Activated CD4-positive, alpha-beta T cell treated with anti-CD3 and anti-CD28 coated beads, Interleukin-2, amount 10 ng/mL, durations not matched to agents 24 days and 14 days (primary cell): ENCODE measurements around the gene FSTL4. TPM values are rescaled to one million over a fixed set of nuclear protein-coding genes. Genes with fewer than 3 reads are reported as not detected.
A peak's percentile ranks its signal among the peaks of the same experiment; 100 is the strongest.
"Not testable (repeated sequence)": the region's sequence is repeated elsewhere in the genome, so short reads cannot be mapped to it uniquely, and the experiment has no call there.

Source experiments
- DNase-seq: peaks from one replicate; pipeline ENCODE4 v3.0.0; 2022
- H3K27ac Mint-ChIP-seq: one replicate; pipeline ENCODE4 v1.8.0; 2022; ENCODE audit warnings: mild to moderate bottlenecking, mixed read lengths
- H3K27me3 Mint-ChIP-seq: one replicate; pipeline ENCODE4 v1.8.0; 2022; ENCODE audit warnings: mixed read lengths
- H3K36me3 Mint-ChIP-seq: one replicate; pipeline ENCODE4 v1.8.0; 2022; ENCODE audit warnings: low read depth, mild to moderate bottlenecking, mixed read lengths
- H3K4me1 Mint-ChIP-seq: one replicate; pipeline ENCODE4 v1.8.0; 2021; ENCODE audit warnings: mixed read lengths
- H3K4me3 Mint-ChIP-seq: one replicate; pipeline ENCODE4 v1.8.0; 2022; ENCODE audit warnings: mild to moderate bottlenecking, moderate library complexity, mixed read lengths
- H3K9me3 Mint-ChIP-seq: one replicate; pipeline ENCODE4 v1.8.0; 2021; ENCODE audit warnings: mixed read lengths
- intact Hi-C: fragments of 100-400 bp; cut with micrococcal nuclease; formaldehyde crosslinking; loops from one replicate; pipeline ENCODE4 v1.15.1; 2023
- total RNA-seq: library from RNA; stranded (reverse); gene quantifications from 2 replicates; pipeline ENCODE4 v1.2.3, GENCODE V29; 2022

FSTL4 gene
- total RNA-seq, 1 donor from 2014 or later = 0.42 TPM

DNA sequence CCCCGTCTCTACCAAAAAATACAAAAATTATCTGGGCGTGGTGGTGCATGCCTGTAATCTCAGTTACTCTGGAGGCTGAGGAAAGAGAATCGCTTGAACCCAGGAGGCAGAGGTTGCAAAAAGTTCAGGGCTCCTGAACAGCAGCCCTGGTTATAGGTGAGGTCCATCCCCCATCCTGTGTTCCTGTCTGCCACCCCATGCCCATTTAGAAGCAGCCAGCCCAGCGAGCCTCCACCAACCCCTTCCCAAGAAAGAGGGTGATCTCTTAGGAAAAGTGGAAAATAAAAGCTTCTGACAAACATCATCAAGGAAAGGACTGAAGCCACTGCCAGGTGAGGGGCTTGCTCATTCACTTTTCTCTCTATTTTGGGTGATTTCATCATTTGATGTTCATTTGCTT is 55.8 kb downstream of the FSTL4 start:
- Mint-ChIP-seq H3K4me3 (no peak overlapping the region), H3K27me3 (peaks cover 16% of the 10 kb centered on the region), H3K27ac (no peak overlapping the region), H3K4me1 (peaks cover 3% of the 10 kb centered on the region), H3K9me3 (no peaks in the 10 kb centered on the region), H3K36me3 (no peaks in the 10 kb centered on the region)
- intact Hi-C loops = loop anchor here (10.0 kb wide), 1 partner anchor 442 kb away; no protein-coding TSS in a partner anchor
- no peak for DNase-seq

DNA sequence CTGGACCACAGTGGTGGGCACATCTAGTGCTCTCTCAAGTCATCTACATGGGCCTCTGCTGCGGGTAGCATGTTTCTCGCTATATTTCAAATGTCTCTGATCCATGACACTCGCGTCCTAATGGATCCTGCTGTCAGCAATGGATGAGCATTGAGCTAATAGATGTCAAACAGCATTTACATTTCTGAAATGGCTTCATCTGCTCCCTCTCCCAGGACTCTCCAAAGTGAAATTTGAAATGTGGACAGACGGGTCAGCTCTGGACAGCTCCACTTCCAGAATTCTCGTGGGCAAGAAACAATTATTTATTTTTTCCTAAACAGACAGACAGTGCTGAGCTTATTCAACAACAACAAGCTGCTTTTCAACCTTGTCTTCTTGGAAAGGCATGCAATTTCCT is 58.1 kb downstream of the FSTL4 start:
- no peak overlapping the region for H3K27ac Mint-ChIP-seq
- H3K27me3 Mint-ChIP-seq = peaks cover 26% of the 10 kb centered on the region
- H3K4me1 Mint-ChIP-seq = peaks cover 3% of the 10 kb centered on the region
- no peaks in the 10 kb centered on the region for H3K9me3 Mint-ChIP-seq
- H3K36me3 Mint-ChIP-seq = no peaks in the 10 kb centered on the region
- DNase-seq = no peak
- intact Hi-C loops = loop anchor here (10.0 kb wide), 1 partner anchor 439 kb away; no protein-coding TSS in a partner anchor
- no peak overlapping the region for H3K4me3 Mint-ChIP-seq

DNA sequence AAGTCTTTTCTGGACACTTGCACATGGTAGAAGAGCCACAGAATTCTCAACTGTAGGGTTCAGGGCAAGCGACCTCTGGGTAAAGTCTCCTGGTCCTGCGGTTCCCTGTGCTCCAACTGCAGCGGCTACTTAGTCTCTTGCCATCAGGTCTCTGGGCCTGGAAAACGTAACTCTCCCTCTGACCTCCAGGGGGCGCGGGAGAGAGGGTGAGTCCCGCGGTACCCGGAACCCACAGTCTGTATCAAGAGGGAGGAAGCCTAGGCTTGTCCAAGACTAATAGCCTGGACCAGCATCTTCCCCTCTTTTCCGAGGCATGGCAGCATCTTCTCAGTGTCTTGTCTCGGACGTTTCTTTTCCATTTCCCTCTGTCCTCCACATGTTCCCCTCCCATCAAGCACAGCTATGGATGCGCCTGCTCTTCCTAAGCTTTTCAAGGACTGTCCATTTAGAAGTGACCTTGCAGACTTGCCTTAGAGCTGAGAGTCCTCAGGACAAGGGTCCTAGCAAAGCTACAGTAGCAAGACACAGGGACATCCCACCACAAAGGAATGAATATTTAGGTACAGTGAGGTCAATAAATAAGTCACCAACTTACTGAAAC is 59.3 kb downstream of the FSTL4 start:
- H3K4me3 Mint-ChIP-seq = no peak overlapping the region
- intact Hi-C loops = loop anchor here (1.0 to 10.0 kb wide), 3 partner anchors 316 to 438 kb away; no protein-coding TSS in a partner anchor
- H3K4me1 Mint-ChIP-seq = peaks cover 3% of the 10 kb centered on the region
- H3K27me3 Mint-ChIP-seq = peaks cover 26% of the 10 kb centered on the region
- H3K27ac Mint-ChIP-seq = no peak overlapping the region
- no peaks in the 10 kb centered on the region for H3K36me3 Mint-ChIP-seq
- DNase-seq = peak; percentile 87
- no peaks in the 10 kb centered on the region for H3K9me3 Mint-ChIP-seq

DNA sequence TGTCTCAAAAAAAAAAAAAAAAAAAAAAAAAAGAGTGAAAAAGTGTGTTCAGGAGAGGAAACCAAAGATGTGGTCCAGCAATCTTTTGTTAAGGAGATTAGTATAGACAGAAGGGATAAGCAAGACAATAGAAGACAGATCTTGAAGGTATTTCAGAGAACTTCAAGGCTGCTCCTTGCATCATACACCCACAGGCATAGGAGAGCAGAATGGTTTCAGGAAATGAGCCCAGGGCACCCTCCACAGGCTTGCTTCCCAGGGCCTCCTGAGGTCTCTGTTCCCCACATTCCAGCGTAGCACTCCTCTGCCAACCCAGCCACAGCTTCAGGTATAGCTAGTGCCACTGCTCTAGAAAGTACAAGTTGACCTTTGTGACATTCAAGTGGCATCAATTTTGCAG is 65.8 kb downstream of the FSTL4 start:
- Mint-ChIP-seq H3K27me3 (peaks cover 36% of the 10 kb centered on the region), H3K9me3 (no peaks in the 10 kb centered on the region), H3K27ac (no peak overlapping the region), H3K4me1 (no peaks in the 10 kb centered on the region), H3K4me3 (no peak overlapping the region), H3K36me3 (no peaks in the 10 kb centered on the region)
- no peak for DNase-seq
- intact Hi-C loops = no loop called here

DNA sequence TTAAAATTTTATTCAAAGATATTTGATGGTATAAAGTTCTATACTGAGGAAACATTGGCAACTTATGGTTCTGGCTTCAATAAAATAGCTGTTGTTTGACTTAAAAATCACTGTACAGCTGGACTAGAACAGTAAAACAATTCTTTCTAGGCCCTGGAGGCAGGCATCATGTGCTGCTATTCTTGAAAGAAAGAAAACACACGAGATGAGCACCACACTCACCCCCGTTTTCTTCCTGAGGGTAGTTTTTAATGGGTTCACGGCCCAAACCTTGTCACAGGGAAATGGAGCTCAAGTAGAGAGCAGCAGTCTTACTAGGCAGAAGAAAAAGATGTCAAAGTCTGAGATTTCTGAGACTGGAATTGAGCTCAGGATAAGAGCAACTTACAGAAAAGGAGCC is 68.0 kb downstream of the FSTL4 start:
- H3K27ac Mint-ChIP-seq = no peak overlapping the region
- H3K4me3 Mint-ChIP-seq = no peak overlapping the region
- no peaks in the 10 kb centered on the region for H3K9me3 Mint-ChIP-seq
- H3K4me1 Mint-ChIP-seq = no peaks in the 10 kb centered on the region
- no peak for DNase-seq
- peaks cover 38% of the 10 kb centered on the region for H3K27me3 Mint-ChIP-seq
- intact Hi-C loops = no loop called here
- no peaks in the 10 kb centered on the region for H3K36me3 Mint-ChIP-seq

DNA sequence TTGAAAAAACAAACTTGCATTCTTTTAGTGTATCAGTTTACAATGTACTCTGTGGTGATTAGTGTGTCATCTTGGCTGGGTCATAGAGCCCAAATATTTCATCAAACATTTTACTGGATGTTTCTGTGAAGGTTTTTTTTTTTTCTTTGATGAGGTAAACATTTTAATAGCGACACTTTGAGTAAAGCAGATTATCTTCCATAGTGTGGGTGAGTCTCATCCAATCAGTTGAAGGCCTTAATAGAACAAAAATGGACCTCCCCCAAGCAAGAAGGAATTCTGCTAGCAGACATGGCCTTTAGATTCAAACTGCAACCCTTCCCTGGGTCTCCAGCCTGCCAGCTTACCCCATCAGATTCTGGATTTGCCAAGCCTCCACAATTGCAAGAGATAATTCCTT is 72.5 kb downstream of the FSTL4 start:
- Mint-ChIP-seq H3K27me3 (peaks cover 46% of the 10 kb centered on the region), H3K4me3 (no peak overlapping the region), H3K9me3 (no peaks in the 10 kb centered on the region), H3K36me3 (no peaks in the 10 kb centered on the region), H3K4me1 (no peaks in the 10 kb centered on the region), H3K27ac (no peak overlapping the region)
- DNase-seq = no peak
- intact Hi-C loops = no loop called here

DNA sequence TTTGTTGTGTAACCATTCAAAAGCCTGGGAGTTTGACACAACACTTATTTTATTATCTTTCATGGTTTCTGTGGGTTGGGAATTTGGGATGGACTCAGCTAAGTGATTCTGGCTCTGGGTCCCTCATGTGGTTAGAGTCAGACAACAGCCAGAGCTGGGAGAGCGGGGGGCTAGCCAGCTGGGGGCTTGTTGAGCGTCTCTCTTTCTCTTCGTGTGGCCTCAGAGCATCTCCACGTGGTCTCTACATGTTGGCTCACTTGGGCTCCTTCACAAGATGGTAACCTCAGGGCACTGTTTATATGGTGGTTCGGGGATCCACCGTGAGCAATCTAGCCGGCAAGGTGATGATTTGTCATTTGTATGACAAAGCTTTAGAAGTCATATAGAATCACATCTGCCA is 73.6 kb downstream of the FSTL4 start:
- H3K4me1 Mint-ChIP-seq = no peaks in the 10 kb centered on the region

DNA sequence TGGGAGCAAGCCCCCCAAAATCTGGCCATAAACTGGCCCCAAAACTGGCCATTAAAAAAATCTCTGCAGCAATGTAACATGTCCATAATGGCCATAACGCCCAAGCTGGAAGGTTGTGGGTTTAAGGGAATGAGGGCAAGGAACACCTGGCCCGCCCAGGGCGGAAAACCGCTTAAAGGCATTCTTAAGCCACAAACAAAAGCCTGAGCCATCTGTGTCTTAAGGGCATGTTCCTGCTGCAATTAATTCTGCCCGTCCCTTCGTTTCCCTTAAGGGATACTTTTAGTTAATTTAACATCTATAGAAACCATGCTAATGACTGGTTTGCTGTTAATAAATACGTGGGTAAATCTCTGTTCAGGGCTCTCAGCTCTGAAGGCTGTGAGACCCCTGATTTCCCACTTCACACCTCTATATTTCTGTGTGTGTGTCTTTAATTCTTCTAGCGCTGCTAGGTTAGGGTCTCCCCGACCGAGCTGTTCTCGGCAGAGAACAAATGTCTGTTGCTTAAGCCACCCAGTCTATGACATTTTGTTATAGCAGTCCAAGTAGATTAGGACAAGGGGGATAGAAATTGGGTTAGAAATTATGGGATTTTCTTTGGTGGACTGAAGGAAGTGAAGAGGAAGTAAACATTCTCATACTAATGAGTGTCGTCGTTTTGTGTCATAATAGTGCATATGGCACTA is 77.0 kb downstream of the FSTL4 start:
- intact Hi-C loops, H3K36me3 Mint-ChIP-seq, H3K4me3 Mint-ChIP-seq, DNase-seq, H3K27ac Mint-ChIP-seq, H3K4me1 Mint-ChIP-seq, H3K9me3 Mint-ChIP-seq: not testable (repeated sequence)
- H3K27me3 Mint-ChIP-seq = peaks cover 31% of the 10 kb centered on the region

More for the DNA sequence above, 73.6 kb downstream of the FSTL4 start:
- Mint-ChIP-seq H3K27me3 (peaks cover 48% of the 10 kb centered on the region), H3K9me3 (no peaks in the 10 kb centered on the region), H3K27ac (no peak overlapping the region), H3K36me3 (no peaks in the 10 kb centered on the region), H3K4me3 (no peak overlapping the region)
- no peak for DNase-seq
- intact Hi-C loops = no loop called here

DNA sequence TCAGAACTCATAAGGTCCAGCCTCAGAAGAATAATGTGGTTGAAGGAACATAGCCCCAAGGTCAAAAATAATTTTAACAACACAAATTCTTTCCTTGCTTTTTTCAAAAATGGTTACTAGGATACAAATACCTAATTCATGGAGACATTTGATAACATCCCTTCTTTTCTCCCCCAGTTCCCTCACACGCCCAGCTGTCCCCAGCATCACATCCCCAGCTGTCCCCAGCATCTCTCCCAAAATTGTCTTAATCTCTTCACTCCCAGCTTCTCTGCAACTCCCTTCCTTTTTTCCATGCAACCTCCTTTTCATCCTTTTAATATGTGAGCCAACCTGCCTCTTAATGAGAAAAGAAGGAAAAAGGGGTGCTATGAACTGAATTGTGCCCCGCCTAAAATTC is 77.8 kb downstream of the FSTL4 start:
- intact Hi-C loops = no loop called here
- DNase-seq = no peak
- Mint-ChIP-seq H3K36me3 (no peaks in the 10 kb centered on the region), H3K27ac (no peak overlapping the region), H3K27me3 (peaks cover 24% of the 10 kb centered on the region), H3K4me3 (no peak overlapping the region), H3K9me3 (no peaks in the 10 kb centered on the region), H3K4me1 (no peaks in the 10 kb centered on the region)

DNA sequence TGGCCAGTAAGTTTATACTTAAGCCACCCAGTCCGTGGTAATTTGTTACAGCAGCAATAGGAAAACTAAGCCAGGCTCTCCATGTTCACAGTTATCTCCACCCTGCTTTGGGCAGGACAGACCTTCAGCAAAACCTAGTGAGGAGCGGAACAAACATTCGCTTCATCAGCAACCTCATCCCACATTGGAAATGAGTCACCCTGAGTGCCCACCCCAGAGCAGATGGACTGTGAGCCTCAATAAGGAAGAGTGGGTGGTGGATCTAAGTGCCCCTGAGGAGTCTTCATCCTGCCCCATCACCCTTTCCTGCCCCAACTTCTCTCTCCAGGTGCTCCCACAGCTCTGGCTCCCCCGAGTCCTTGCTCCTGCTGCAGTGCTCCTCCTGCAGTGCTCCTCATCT is 78.8 kb downstream of the FSTL4 start:
- intact Hi-C loops = no loop called here
- H3K36me3 Mint-ChIP-seq = no peaks in the 10 kb centered on the region
- no peaks in the 10 kb centered on the region for H3K4me1 Mint-ChIP-seq
- H3K27me3 Mint-ChIP-seq = peaks cover 13% of the 10 kb centered on the region
- H3K27ac Mint-ChIP-seq = no peak overlapping the region
- no peak for DNase-seq
- H3K9me3 Mint-ChIP-seq = no peaks in the 10 kb centered on the region
- H3K4me3 Mint-ChIP-seq = no peak overlapping the region

DNA sequence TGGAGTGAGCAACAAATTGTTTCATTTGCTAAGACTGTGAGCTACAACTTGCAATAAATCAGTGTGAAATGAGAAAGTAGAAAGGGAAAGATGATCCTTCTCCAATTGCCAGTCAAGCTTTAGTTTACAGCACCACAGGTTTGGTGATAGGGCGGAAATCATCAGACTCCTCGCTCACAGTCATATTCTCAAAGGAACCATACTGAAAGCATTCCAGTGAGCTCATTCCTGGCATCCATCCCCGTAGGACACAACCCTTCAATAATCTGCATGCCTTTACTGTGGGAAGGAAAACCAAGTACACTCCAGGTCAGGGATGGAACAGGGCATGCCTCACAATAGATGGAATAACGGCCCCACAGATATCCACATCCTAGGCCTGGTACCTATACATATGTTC is 80.7 kb downstream of the FSTL4 start:
- no peak overlapping the region for H3K4me3 Mint-ChIP-seq
- no peaks in the 10 kb centered on the region for H3K4me1 Mint-ChIP-seq
- no peaks in the 10 kb centered on the region for H3K36me3 Mint-ChIP-seq
- H3K27me3 Mint-ChIP-seq = peaks cover 6% of the 10 kb centered on the region
- intact Hi-C loops = no loop called here
- H3K9me3 Mint-ChIP-seq = no peaks in the 10 kb centered on the region
- H3K27ac Mint-ChIP-seq = no peak overlapping the region
- DNase-seq = no peak

DNA sequence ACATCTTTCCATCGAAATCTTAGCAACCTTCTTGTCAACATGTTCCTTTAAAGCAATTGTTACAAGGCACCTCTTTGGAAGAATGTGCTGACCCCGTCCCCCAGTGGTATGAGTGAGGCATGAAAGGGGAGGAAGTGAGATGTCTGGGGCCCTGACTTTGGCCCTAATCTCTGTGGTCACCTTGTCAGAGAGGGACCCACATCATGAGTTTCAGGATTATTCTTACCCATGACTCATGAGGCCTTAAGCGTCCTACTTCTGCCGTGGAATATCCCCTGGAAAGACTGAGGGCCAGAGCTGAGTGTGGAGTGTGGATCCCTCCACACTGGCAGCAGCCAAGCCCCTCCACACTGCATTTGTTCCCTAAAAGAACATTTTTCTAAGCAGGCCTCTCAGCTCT is 81.2 kb downstream of the FSTL4 start:
- H3K4me3 Mint-ChIP-seq = no peak overlapping the region
- intact Hi-C loops = no loop called here

DNA sequence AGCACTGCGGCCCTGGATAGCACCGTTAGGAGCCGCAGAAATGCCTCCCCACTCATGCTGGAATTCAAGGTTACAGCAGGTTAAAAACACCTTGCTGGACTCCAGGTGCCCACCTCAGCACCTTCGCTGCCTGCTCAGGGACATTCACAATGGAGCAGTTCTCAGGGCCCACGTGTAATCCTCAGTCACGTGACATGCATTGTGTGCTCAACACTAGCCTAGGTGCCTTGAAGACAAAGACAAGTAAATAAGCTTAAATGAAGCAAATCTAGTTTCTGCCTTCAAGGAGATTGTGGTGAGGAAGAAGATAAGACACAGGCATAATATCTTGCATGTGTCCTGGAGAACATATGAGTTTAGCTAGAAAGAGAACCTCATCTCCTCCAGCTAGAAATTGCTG is 82.1 kb downstream of the FSTL4 start:
- Mint-ChIP-seq H3K9me3 (no peaks in the 10 kb centered on the region), H3K36me3 (no peaks in the 10 kb centered on the region), H3K4me3 (no peak overlapping the region), H3K4me1 (no peaks in the 10 kb centered on the region), H3K27ac (no peak overlapping the region), H3K27me3 (peaks cover 3% of the 10 kb centered on the region)
- intact Hi-C loops = no loop called here
- DNase-seq = no peak

More for the DNA sequence above, 81.2 kb downstream of the FSTL4 start:
- Mint-ChIP-seq H3K9me3 (no peaks in the 10 kb centered on the region), H3K27me3 (peaks cover 6% of the 10 kb centered on the region), H3K27ac (no peak overlapping the region), H3K36me3 (no peaks in the 10 kb centered on the region), H3K4me1 (no peaks in the 10 kb centered on the region)
- no peak for DNase-seq

DNA sequence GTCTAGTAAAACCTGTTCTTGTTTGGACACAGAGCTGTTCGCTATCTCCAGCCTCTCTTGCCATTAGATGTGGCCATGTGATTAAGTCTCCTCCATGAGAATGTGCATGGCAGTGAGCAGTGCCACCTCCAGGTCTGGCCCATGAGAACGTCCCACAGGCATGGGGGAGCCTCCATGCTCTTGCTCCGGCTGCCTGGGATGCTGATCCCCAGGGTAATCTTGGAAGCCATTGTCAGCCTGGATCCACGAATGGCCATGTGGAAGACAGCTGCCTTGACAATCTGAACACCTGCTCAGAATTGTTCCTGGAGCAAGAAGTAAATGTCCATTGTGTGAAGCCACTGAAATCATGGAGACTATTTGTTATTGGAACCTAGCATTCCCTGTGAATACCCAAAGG is 83.5 kb downstream of the FSTL4 start:
- no peak overlapping the region for H3K27ac Mint-ChIP-seq
- no peak overlapping the region for H3K4me3 Mint-ChIP-seq
- DNase-seq = no peak
- intact Hi-C loops = no loop called here
- no peaks in the 10 kb centered on the region for H3K4me1 Mint-ChIP-seq
- H3K36me3 Mint-ChIP-seq = no peaks in the 10 kb centered on the region
- H3K27me3 Mint-ChIP-seq = no peaks in the 10 kb centered on the region
- H3K9me3 Mint-ChIP-seq = no peaks in the 10 kb centered on the region

DNA sequence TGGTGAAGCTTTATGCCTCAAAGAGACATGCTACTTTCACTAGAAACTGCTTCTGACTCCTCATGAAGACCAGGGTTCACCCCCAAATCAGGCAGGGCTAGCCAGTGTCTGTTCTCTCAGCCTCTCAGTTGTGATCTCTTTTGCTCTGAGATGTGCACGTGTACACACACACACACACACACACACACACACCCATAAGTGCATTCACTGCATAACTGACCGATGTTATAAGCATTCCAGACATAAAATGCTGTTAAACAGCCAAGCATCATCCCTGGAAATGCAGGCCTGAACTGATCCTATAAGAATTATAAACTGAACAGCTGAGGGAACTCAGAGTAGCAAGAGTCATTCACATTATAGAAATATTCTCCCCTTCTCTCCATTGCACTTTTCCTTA is 85.0 kb downstream of the FSTL4 start:
- intact Hi-C loops = no loop called here
- peaks cover 3% of the 10 kb centered on the region for H3K27me3 Mint-ChIP-seq
- DNase-seq = no peak
- no peak overlapping the region for H3K4me3 Mint-ChIP-seq
- H3K9me3 Mint-ChIP-seq = no peaks in the 10 kb centered on the region
- no peak overlapping the region for H3K27ac Mint-ChIP-seq
- no peaks in the 10 kb centered on the region for H3K36me3 Mint-ChIP-seq
- H3K4me1 Mint-ChIP-seq = no peaks in the 10 kb centered on the region
